ENCODE results near the gene FBXW4.

Gene FBXW4

GRCh38 chr10:101576211-101576863 lies 118.6 kb downstream of the FBXW4 start:
- H3K4me3 ChIP-seq (ENCODE audit: low read length) = no peak overlapping the region
- peaks cover 7% of the 10 kb centered on the region for H3K27me3 ChIP-seq (ENCODE audit: insufficient read depth, low read length)
- H2AFZ ChIP-seq (ENCODE audit: low read depth, low read length) = no peak overlapping the region
- H3K36me3 ChIP-seq (ENCODE audit: insufficient read depth, low read length) = peaks cover 14% of the 10 kb centered on the region
- H3K4me1 ChIP-seq (ENCODE audit: insufficient read depth, low read length) = no peaks in the 10 kb centered on the region
- H3K9me3 ChIP-seq (ENCODE audit: low read length) = peaks cover 3% of the 10 kb centered on the region

GRCh38 chr10:101575580-101576210 lies 119.3 kb downstream of the FBXW4 start:
- Histone ChIP-seq H3K9me3 (ENCODE audit: low read length) (peaks cover 3% of the 10 kb centered on the region), H3K4me1 (ENCODE audit: insufficient read depth, low read length) (peaks cover 5% of the 10 kb centered on the region), H3K27me3 (ENCODE audit: insufficient read depth, low read length) (peaks cover 12% of the 10 kb centered on the region), H3K4me3 (ENCODE audit: low read length) (no peak overlapping the region), H3K36me3 (ENCODE audit: insufficient read depth, low read length) (peaks cover 14% of the 10 kb centered on the region), H2AFZ (ENCODE audit: low read depth, low read length) (no peak overlapping the region)

- Histone ChIP-seq H3K27me3 (ENCODE audit: insufficient read depth, low read length) (peaks cover 12% of the 10 kb centered on the region), H3K9me3 (ENCODE audit: low read length) (peaks cover 3% of the 10 kb centered on the region), H3K4me1 (ENCODE audit: insufficient read depth, low read length) (peaks cover 9% of the 10 kb centered on the region), H2AFZ (ENCODE audit: low read depth, low read length) (no peak overlapping the region), H3K36me3 (ENCODE audit: insufficient read depth, low read length) (peaks cover 14% of the 10 kb centered on the region), H3K4me3 (ENCODE audit: low read length) (no peak overlapping the region)
Observed at GRCh38 chr10:101575091-101575490, 119.9 kb downstream of the FBXW4 start.

- Histone ChIP-seq H3K36me3 (ENCODE audit: insufficient read depth, low read length) (peaks cover 12% of the 10 kb centered on the region), H3K27me3 (ENCODE audit: insufficient read depth, low read length) (peaks cover 22% of the 10 kb centered on the region), H3K9me3 (ENCODE audit: low read length) (peaks cover 3% of the 10 kb centered on the region), H3K4me1 (ENCODE audit: insufficient read depth, low read length) (peaks cover 16% of the 10 kb centered on the region), H3K4me3 (ENCODE audit: low read length) (no peak overlapping the region), H2AFZ (ENCODE audit: low read depth, low read length) (no peak overlapping the region)
Observed at GRCh38 chr10:101573885-101574753, 120.9 kb downstream of the FBXW4 start.

GRCh38 chr10:101572785-101573184 lies 122.2 kb downstream of the FBXW4 start:
- Histone ChIP-seq H2AFZ (ENCODE audit: low read depth, low read length) (no peak overlapping the region), H3K4me3 (ENCODE audit: low read length) (no peak overlapping the region), H3K4me1 (ENCODE audit: insufficient read depth, low read length) (peaks cover 16% of the 10 kb centered on the region), H3K27me3 (ENCODE audit: insufficient read depth, low read length) (peaks cover 35% of the 10 kb centered on the region), H3K9me3 (ENCODE audit: low read length) (peaks cover 3% of the 10 kb centered on the region), H3K36me3 (ENCODE audit: insufficient read depth, low read length) (no peaks in the 10 kb centered on the region)

GRCh38 chr10:101572126-101572525 lies 122.8 kb downstream of the FBXW4 start:
- no peak overlapping the region for H2AFZ ChIP-seq (ENCODE audit: low read depth, low read length)
- peaks cover 42% of the 10 kb centered on the region for H3K27me3 ChIP-seq (ENCODE audit: insufficient read depth, low read length)
- peaks cover 3% of the 10 kb centered on the region for H3K9me3 ChIP-seq (ENCODE audit: low read length)
- peaks cover 16% of the 10 kb centered on the region for H3K4me1 ChIP-seq (ENCODE audit: insufficient read depth, low read length)
- H3K4me3 ChIP-seq (ENCODE audit: low read length) = no peak overlapping the region
- no peaks in the 10 kb centered on the region for H3K36me3 ChIP-seq (ENCODE audit: insufficient read depth, low read length)

GRCh38 chr10:101571271-101571925 lies 123.6 kb downstream of the FBXW4 start:
- peaks cover 46% of the 10 kb centered on the region for H3K27me3 ChIP-seq (ENCODE audit: insufficient read depth, low read length)

GRCh38 chr10:101570428-101571270 lies 124.3 kb downstream of the FBXW4 start:
- Histone ChIP-seq H3K9me3 (ENCODE audit: low read length) (peaks cover 3% of the 10 kb centered on the region), H3K4me3 (ENCODE audit: low read length) (peak overlapping the region; percentile 44), H3K27me3 (ENCODE audit: insufficient read depth, low read length) (peaks cover 53% of the 10 kb centered on the region), H3K36me3 (ENCODE audit: insufficient read depth, low read length) (no peaks in the 10 kb centered on the region), H2AFZ (ENCODE audit: low read depth, low read length) (peak overlapping the region; percentile 41), H3K4me1 (ENCODE audit: insufficient read depth, low read length) (peaks cover 16% of the 10 kb centered on the region)

More at GRCh38 chr10:101571271-101571925, 123.6 kb downstream of the FBXW4 start:
- Histone ChIP-seq H3K36me3 (ENCODE audit: insufficient read depth, low read length) (no peaks in the 10 kb centered on the region), H3K4me3 (ENCODE audit: low read length) (no peak overlapping the region), H3K9me3 (ENCODE audit: low read length) (peaks cover 3% of the 10 kb centered on the region), H3K4me1 (ENCODE audit: insufficient read depth, low read length) (peaks cover 16% of the 10 kb centered on the region), H2AFZ (ENCODE audit: low read depth, low read length) (no peak overlapping the region)

GRCh38 chr10:101569622-101570427 lies 125.1 kb downstream of the FBXW4 start:
- Histone ChIP-seq H3K9me3 (ENCODE audit: low read length) (peaks cover 3% of the 10 kb centered on the region), H3K36me3 (ENCODE audit: insufficient read depth, low read length) (no peaks in the 10 kb centered on the region), H2AFZ (ENCODE audit: low read depth, low read length) (no peak overlapping the region), H3K27me3 (ENCODE audit: insufficient read depth, low read length) (peaks cover 58% of the 10 kb centered on the region), H3K4me3 (ENCODE audit: low read length) (peak overlapping the region; percentile 39), H3K4me1 (ENCODE audit: insufficient read depth, low read length) (peaks cover 16% of the 10 kb centered on the region)

- Histone ChIP-seq H3K27me3 (ENCODE audit: insufficient read depth, low read length) (peaks cover 60% of the 10 kb centered on the region), H3K4me1 (ENCODE audit: insufficient read depth, low read length) (peaks cover 16% of the 10 kb centered on the region), H2AFZ (ENCODE audit: low read depth, low read length) (no peak overlapping the region), H3K9me3 (ENCODE audit: low read length) (peaks cover 3% of the 10 kb centered on the region), H3K4me3 (ENCODE audit: low read length) (no peak overlapping the region), H3K36me3 (ENCODE audit: insufficient read depth, low read length) (no peaks in the 10 kb centered on the region)
Observed at GRCh38 chr10:101569323-101569621, 125.7 kb downstream of the FBXW4 start.

GRCh38 chr10:101568054-101568745 lies 126.8 kb downstream of the FBXW4 start:
- Histone ChIP-seq H3K27me3 (ENCODE audit: insufficient read depth, low read length) (peaks cover 66% of the 10 kb centered on the region), H2AFZ (ENCODE audit: low read depth, low read length) (no peak overlapping the region), H3K9me3 (ENCODE audit: low read length) (peaks cover 3% of the 10 kb centered on the region), H3K4me3 (ENCODE audit: low read length) (no peak overlapping the region), H3K4me1 (ENCODE audit: insufficient read depth, low read length) (peaks cover 16% of the 10 kb centered on the region), H3K36me3 (ENCODE audit: insufficient read depth, low read length) (no peaks in the 10 kb centered on the region)
